ENCODE results near the gene AFF1.

AFF1 gene

DNA sequence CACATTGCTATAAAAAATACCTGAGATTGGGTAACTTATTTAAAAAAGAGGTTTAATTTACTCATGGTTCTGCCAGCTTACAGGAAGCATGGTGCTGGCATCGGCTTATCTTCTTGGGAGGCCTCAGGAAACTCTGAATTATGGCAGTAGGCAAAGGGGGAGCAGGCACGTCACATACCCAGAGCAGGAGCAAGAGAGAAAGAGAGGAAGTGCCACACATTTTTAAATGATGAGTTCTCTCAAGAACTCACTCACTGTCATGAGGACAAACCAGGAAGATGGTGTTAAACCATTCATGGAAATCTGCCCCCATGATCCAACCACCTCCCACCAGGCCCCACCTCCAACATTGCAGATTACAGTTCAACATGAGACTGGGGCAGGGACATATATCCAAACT is 10.0 kb upstream of the AFF1 start:
- DNase-seq: peak; percentile 76

DNA sequence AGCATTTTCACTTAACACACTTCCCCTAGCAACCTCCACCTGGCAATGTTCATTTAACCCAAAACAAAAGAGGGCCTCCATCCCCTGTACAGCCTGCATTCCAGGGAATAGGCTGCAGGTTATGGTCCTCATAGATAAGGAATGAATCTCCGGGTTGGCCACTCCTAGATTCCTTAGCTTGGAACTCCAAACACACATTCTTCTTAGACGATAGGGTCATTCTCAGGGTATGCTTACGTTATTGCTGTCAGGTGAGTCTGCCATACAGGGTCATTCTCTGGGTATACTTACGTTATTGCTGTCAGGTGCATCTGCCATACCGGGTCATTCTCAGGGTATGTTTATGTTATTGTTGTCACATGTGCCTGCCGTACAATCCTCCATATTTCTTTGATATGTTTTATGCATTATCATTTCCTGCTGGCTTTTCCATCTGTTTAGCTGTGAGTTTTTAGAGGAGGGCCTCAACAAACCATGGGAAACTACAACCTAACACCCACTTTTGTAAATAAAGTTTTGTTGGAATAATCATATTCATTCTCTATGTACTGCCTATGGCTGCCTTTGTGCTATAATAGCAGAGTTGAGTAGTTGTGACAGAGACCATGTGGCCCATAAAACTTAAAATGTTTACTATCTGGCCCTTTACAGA is 8.2 kb upstream of the AFF1 start:
- peak; percentile 78 for DNase-seq

DNA sequence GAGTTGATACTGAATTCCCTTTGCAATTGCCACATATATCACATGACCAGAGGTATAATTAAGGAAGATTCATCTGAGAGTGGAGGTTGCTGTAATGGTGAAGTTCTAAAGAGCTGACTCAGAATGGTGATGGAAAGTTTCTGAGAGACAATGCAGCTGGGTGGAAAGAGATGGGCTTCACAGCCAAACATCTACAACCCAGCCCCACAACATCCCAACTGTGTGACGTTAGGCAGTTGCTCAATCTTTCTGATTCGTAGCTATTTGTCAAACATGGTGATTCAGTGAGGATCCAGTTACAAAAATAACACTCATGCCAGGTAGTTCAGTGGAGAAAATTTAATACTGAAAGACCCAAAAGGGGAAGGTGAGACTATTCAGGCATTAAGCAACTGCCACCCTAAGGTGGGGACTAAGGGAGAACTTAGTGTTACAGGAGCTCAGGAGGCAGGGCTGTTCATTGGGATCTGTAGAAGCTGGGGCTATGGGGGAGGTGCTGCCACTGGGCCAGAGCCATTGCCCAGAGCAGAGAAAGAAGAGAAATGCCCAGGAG is 6.9 kb upstream of the AFF1 start:
- no peak for DNase-seq

DNA sequence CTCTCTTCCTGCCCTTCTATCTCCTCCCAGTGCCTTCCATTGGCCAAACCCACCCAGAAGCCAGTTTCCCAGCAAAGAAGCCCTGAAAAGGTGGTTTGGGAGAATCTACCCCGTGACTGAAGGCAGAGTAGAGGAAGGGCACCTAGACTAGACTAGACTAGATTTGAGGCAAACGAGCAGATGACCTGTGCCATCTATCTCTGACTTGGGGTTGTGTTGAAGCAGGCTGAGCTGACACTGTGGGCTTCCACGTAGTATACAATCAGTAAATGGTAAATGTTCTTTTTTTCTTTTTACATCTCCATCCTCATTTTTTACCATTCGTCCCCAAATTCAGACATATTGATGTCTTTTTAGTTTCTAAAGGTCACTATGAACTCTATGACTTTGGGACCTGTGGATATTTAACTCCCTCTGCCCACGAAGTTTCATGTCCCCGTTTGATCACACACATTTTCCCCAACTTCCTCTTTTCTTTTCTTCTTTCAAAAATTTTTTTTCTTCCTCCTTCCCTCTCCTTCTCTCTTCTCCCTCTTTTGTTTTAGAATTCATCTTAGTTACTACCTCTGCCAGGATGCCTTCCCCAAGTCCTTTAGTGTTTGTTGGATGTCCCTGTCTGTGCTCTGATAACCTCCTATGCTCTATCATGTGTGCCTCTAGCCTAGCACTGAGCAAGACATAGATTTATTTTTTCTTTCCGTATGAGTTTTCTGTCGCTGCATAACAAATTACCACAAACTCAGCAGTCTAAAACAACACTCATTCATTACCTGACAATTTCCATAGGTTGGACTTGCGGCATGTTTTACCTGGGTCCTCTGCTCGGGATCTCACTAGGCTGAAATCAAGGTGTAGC is 6.2 kb upstream of the AFF1 start:
- no peak for DNase-seq

DNA sequence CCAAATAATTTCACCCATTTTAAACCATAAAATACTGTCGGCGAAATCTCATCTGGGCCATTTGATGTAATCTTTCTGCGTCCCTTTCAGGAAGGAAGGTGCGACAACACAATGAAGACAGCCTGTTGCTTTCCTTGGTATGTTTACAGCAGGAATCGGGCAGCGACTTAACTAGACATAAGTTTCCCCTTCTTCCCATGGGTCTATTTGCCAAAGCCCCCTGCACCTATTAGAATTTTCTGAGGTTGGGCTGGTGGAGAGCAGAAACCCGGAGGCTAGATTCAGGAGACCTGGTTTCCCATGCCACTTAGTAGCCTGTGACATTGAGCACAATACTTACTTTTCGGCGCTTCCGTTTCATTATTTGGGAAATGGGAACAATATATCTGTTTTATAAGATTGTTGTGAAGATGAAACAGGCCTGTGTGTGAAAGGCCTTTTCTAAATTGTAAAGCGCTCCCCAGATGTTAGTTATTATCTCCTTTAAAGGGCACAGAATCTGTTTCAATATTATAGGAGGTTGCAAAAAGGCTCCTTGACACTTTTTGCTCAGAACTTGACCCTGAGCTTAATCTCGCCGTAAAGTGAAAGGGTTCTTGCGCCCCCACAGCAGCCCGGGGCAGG is 552 bp upstream of the AFF1 start:
- no peak for DNase-seq

DNA sequence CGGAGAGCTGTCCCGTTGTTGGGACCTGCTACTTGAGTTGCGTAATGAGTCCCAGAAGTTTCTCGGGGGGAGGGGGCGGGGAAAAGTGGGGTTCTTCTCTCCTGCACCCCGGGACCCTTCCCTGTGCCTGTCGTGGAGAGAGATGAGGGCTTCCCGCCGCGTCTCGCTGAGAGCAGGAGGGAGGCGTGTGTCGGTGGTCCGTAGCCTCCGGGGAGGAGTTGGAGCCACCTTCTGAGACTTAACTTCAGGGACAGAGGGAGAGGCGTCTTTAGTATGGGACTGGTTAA is 698 bp downstream of the AFF1 start:
- no peak for DNase-seq

DNA sequence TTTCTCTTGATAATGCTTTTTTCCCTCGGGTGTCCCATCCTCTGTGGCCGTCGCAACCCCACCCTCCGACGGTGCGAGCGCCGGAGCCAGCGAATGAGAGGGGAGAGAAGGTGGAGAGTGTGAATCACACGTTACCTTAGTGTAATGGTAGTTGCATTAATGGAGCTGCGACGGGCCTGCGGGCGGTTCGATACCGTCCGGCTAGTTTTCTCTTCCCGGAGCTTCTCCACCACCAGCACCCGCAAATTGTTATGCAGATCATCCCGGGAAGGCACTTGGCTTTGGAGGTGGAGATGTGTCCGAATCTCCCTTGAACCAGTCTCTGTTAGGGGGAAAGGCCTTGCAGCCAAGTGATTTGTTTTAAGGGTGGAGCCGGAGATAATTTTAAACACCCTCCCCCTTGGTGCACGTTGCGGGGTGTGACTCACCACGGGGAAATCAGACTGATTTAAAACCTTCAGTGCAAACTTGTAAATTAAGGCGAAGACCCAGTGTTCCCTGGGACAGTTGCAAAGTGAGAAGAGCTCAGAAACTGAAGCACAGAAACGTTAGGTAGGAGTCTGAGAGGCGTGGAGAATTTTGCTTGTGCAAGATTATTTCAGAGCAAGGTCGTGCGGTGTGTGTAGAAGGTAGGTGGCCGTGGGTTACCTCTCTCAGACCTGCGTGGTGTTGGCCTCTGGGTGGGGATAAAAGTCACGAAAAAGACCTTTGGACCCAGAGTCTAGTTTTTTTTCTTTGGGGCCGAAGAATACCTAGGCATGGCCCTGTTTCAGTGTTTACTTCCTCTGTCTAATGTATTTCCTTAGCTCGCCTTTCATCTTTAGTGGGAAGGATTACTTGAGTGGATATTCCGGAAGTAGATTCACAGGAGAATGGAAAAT is 1.3 kb downstream of the AFF1 start:
- peak; percentile 83 for DNase-seq

DNA sequence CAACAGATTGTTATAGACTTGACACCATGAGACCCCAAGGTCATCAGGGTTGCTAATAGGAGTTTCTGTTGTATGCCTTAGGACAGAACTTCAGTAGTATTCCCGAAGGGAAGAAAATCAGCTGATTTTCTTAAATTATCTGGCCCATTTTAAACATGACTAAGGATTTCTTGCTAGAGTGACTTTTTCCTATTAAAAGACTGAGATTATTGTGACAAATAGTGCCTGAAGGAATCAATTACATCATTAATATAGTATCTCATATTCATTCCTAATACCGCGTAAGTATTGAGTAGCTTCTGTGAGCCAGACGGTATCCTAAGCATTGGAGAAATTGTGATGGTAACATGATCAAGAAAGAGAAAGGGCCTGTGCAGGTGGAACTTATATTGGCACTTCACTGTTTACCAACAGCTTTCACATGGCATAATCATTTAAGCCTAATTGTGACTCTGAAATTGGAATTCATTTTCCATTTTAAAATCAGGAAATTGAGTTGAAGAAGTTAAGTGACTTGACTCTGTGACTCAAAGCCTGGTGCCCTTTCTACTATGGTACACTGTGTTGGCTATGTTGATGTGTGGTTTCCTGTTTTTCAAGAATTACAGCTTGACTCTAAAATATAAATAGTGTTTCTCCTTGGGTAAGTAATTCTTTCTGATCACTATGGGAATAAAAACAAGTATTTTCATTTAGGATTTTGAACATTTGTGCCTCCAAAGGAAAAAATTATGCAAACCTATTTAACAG is 4.1 kb downstream of the AFF1 start:
- DNase-seq: no peak

DNA sequence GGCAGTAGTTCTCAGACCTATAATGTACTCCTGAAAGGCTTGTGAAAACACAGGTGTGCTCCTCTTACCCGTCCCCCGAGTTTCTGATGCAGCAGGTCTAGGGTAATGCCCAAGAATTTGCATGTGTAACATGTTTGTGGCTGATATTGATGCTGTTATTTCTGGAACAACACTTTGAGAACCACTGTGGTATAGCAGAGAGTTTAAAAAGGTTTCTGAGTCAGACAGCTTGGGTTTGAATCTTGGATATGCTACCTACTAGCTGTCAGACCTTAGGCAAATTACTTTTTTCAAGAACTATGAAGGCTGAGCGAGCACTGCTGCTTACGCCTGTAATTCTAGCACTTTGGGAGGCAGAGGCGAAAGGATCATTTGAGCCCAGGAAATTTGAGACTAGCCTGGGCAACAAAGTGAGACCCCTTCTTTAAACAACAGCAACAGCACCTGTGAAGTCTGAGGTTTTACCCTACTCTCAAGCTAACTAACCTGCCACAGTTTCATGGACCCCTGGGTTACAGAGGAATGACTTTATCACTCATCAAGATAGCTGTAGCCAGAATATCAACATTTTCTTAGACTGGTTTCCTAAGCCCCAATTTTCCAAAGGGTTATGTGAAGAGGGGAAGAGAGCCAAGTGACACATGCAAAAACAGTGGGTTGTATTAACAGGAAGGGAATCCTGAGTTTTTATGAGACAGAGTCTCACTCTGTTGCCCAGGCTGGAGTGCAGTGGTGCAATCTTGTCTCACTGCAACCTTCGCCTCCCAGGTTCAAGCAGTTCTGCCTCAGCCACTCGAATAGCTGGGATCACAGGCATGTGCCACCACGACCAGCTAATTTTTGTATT is 5.1 kb downstream of the AFF1 start:
- no peak for DNase-seq

DNA sequence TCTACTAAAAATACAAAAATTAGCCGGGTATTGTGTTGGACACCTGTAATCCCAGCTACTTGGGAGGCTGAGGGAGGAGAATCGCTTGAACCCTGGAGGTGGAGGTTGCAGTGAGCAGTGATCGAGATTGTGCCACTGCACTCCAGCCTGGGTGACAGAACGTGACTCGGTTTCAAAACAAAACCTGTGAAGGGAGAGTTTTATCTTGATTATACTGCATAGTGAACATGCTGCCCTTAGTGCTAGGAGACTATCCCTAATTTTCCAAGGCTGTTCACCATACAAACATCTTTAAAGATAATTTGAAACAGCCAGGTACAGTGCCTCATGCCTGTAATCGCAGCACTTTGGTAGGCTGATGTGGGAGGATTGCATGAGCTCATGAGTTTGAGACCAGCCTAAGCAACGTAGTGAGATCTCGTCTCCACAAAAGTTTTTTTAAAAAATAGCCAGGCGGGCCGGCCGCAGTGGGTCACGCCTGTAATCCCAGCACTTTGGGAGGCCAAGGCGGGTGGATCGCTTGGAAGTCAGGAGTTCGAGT is 6.2 kb downstream of the AFF1 start:
- DNase-seq: no peak

DNA sequence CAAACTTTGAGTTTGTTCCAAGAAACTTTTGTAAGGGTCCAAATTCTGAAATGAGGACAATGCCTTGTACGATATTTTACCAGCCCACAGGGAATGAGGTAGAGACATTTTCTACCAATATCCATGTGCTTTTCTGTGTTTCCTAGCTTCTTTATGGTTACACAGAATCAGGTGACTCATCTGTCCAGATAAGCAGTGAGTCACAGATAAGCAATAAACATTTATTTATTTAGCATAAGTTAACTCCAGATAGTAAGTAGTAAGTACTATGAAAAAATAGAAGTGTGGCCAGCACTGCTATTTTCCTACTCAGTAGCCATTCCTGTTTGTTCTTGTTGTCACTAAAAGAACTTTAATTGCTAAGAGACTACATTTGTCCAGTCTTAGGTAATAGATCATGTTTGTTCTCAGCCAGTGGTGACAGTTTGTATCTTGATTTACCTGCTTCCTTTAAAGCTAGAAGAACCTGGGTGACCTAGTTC is 7.4 kb downstream of the AFF1 start:
- DNase-seq: no peak

DNA sequence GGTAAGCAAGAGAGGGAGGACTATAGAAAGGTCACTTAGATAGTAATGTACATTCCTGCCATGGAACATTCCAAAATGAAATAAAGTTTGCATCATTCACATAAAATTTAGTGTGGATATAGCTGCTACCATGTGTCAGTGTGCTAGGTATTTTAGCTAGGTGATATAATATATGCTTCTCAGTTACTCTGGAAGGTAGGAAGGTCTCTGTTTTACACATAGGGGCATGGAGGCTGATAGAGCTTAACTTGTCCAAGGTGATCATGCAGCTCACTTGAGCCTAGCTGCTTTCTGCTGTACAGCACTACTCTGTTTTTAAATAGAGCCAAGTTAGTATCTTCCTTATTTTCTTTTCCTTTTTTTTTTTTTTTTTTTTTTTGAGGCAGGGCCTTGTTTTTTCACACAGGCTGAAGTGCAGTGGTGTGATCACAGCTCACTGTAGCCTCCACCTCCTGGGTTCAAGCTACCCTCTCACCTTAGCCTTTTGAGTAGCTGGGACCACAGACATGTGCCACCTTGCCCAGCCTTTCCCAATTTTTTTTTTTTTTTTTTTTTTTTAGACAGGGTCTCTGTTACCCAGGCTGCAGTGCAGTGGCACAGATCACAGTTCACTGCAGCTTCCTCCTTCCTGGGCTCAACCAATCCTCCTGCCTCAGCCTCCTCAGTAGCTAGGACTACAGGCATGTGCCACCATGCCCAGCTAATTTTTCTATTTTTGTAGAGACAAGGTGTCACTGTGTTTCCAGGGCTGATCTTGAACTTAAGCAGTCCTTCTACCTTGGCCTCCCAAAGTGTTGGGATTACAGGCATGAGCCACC is 10.4 kb downstream of the AFF1 start:
- DNase-seq: no peak

DNA sequence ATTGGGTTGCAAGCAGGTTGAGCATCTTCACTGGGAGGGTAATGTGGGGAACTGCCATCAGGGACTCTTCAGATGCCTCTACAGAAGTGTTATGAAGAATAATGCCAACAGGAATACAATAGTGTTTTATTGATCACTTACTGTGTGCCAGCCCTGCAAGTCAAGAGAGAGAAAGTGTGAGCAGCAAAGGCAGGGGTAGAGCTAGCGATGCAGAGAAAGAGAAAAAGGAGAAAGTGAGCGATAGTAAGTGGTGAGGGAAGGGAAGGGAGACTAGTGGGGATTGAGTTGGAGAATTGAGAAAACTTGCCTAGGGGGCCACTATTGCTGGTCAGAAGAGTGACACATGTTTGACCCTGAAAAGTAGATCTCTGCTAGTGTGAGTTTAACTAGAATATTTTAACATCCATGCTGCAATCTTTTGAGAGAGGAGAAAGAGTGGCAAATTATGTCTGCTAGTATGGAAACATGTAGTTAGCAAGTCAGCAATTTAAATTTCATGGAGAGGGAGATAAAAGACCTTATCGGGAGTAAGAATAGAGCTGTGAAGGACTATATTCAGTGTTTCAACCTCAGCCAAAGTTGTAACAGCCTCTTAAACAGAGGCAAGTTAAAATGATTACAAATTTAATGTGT is 12.2 kb downstream of the AFF1 start:
- DNase-seq: no peak

DNA sequence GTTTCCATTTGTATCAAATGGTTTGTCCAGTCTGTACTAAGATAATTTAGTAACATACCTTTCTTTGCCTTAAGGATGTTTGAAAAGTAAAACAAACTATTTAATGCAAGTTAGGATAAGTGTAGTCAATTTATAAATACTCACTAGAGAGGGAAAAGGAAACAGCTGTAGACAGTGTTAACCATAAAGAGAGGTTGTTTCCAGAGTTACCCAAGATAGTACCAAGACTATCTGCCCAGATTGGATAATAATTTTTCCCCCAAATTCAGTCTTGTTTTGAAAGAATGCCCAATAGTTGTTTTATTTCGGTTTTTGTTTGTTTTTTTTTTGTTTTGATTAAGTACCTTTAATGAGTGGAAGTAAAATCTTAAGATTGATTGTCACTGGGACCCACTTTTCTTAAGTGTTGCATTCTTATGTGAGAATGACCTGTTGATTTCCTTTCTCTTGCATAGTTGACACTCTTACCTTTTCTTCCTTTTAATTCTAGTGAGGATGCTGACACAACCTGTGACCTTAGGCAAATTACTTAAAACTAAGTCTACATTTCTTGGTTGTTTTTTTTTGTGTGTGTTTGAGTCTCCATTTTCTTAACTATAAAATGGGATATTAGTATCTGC is 12.8 kb downstream of the AFF1 start:
- DNase-seq: no peak

DNA sequence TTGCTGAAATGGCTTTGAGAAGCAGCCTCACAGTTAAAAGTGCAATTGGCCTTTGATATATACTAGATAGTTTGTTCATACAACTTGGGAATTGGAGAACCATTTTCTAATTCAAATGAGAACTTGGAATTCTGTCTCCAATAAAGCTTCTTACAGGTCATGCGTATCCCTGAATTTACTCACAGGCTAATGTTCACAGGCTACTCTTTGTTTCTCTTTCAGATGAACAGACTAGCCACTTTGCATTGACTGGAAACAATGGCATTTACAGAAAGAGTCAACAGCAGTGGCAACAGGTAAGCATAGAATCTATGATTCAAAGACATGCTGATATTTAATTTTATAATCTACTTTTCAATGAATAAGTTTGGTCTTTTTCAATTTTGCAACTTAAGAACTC is 13.5 kb downstream of the AFF1 start:
- DNase-seq: no peak

DNA sequence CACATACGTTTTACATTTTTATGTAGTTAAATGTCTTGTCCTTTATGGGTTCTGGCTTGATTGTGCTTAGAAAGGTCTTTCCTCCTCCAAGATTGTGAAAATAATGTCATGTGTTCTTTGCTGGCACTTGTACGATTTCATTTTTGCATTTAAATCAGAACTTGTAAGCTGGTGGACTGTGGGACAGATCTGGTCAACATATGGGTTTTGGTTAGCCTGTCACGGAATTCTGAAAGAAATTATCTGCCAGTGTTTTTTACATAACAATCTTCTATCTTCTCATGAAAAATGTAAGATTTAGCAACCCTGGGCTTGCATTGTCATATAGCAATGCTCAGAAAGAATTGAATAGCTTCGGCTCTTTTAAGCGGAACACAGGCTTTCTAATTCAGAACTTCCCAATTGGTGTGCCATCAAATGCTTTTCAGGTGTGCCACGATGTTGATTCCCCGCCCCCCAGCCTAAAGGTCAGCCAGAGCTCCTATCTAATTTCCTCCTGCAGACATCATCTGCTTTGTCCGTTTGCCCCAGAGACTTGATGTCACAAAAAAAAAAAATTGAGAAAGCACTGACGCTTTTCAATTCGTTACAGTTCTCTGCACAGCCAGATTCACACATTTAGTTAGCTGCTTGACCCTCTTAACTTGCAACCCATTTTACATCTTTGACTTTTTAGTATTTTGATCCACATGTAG is 16.2 kb downstream of the AFF1 start:
- DNase-seq: no peak

DNA sequence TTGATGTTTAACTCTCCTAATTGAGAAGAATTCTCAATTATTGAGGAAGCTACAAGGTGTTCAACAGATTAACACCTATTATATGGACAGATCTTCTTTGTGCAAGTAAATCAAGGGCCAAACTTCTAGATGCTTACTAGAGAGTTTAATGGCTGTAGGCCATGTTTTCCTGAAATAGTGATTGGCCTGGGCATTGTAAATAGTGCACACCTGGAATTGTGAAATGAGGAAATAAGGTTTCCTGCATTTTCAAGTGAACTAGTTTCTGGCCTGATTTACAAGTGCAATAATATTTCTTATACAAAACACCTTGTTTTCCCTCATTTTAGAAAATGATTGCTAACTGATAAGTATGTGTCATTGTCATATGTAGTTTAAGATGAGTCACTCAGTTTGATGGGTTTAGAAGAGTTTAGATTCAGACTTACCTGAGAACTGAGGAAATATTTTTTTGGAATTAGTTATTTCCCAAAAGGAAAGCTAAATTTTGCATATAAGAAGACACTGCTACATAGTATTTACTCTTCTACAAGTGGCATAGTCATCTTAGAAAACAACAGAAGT is 21.2 kb downstream of the AFF1 start:
- DNase-seq: no peak

DNA sequence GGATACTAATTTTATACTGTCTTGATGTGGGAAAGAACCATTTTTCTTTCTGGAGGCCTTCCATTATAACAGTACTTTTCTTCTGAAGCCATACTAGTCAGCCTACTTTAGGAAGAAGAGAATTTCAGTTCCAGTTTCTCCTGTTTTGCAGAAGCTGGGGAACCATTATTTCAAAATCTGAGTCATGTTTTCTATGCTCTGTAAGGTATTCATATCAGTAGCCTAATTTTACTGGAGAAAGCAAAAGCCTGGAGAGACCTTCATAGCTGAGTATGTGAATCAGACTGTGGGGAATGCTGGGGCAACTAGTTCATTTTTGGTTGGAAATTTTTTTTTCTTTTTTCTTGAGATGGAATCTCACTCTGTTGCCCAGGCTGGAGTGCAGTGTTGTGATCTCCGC is 22.4 kb downstream of the AFF1 start:
- DNase-seq: no peak

Data from islet precursor cell (in vitro differentiated cells).